CD4-positive, alpha-beta T cell (primary cell): ENCODE results near the gene SPIN1. TPM values are rescaled to one million over a fixed set of nuclear protein-coding genes. Genes with fewer than 3 reads are reported as not detected.

Experiments
- ATAC-seq: fragments of 200-7000 bp; cut with Tn5 transposase; one replicate; pipeline ENCODE4 v1.10.0; 2022; ENCODE audit warnings: mild to moderate bottlenecking; ENCODE audit not compliant: poor library complexity
- CTCF ChIA-PET: fragments of 350-600 bp; sonication (Branson Sonifier 250); formaldehyde crosslinking; loops from one replicate; lab custom pipeline; 2021; ENCODE audit warnings: antibody characterized with exemption, inconsistent platforms; lab: Charles Lee
- POLR2A ChIA-PET: fragments of 350-600 bp; sonication (Branson Sonifier 250); formaldehyde crosslinking; loops from one replicate; lab custom pipeline; 2021; ENCODE audit warnings: antibody characterized with exemption, inconsistent platforms; lab: Charles Lee
- DNase-seq, 14 experiments: peaks; one replicate each; pipeline ENCODE4 v3.0.0-alpha.2; 2013 to 2020; ENCODE audit warnings: mixed read lengths in 2 of 14
- H3K27ac ChIP-seq, 2 donors: one replicate each; pipeline versions ENCODE4 v1.5.1 to v1.7.0; 2013; ENCODE audit warnings: low read length in 2 of 2, low read depth in 1 of 2, mild to moderate bottlenecking in 1 of 2
- H3K27me3 ChIP-seq, 2 experiments: 1 replicate in 1 of 2; 2 replicates in 1 of 2; pipeline versions ENCODE4 v1.6.1 to v1.7.0; 2013; ENCODE audit warnings: low read length in 2 of 2, control low read depth in 1 of 2, mild to moderate bottlenecking in 1 of 2, moderate library complexity in 1 of 2; ENCODE audit not compliant: insufficient read depth in 2 of 2, control insufficient read depth in 1 of 2
- H3K36me3 ChIP-seq: one replicate; pipeline ENCODE4 v1.6.1; 2013; ENCODE audit warnings: low read length, control low read depth; ENCODE audit not compliant: insufficient read depth
- H3K4me1 ChIP-seq: one replicate; pipeline ENCODE4 v1.6.1; 2013; ENCODE audit warnings: low read length, control low read depth; ENCODE audit not compliant: insufficient read depth
- H3K4me3 ChIP-seq: one replicate; pipeline ENCODE4 v1.5.1; 2013; ENCODE audit warnings: mild to moderate bottlenecking, low read length, moderate library complexity
- H3K9me3 ChIP-seq, 2 experiments: 1 replicate in 1 of 2; 2 replicates in 1 of 2; pipeline versions ENCODE4 v1.6.1 to v1.7.0; 2013; ENCODE audit warnings: low read length in 2 of 2, mild to moderate bottlenecking in 2 of 2, control low read depth in 1 of 2, moderate library complexity in 1 of 2; ENCODE audit not compliant: control insufficient read depth in 1 of 2, insufficient read depth in 1 of 2
- H3K27ac Mint-ChIP-seq: one replicate; pipeline ENCODE4 v1.8.0; 2020; ENCODE audit warnings: mixed read lengths
- H3K27me3 Mint-ChIP-seq: one replicate; pipeline ENCODE4 v1.8.0; 2021; ENCODE audit warnings: mixed read lengths
- H3K36me3 Mint-ChIP-seq: one replicate; pipeline ENCODE4 v1.8.0; 2021; ENCODE audit warnings: low read depth, mixed read lengths
- H3K4me1 Mint-ChIP-seq: one replicate; pipeline ENCODE4 v1.8.0; 2021; ENCODE audit warnings: low read depth, mixed read lengths
- H3K4me3 Mint-ChIP-seq: one replicate; pipeline ENCODE4 v1.8.0; 2020; ENCODE audit warnings: mild to moderate bottlenecking, mixed read lengths
- H3K9me3 Mint-ChIP-seq: one replicate; pipeline ENCODE4 v1.8.0; 2020; ENCODE audit warnings: mixed read lengths
- CTCF ChIP-seq: fragments of 200-600 bp; IDR thresholded peaks from one replicate; pipeline ENCODE4 v1.8.0; 2022; ENCODE audit warnings: antibody characterized with exemption, mild to moderate bottlenecking
- intact Hi-C, 2 experiments: fragments of 100-400 bp; cut with DNase I in 1 of 2; cut with micrococcal nuclease in 1 of 2; formaldehyde crosslinking; loops; one replicate each; pipeline versions ENCODE4 v1.15.1 to v1.9.0; 2023 to 2025; cut with DNase I, micrococcal nuclease
- total RNA-seq, 174 experiments: library from RNA in 2 of 174; stranded (reverse) in 2 of 174; gene quantifications; one replicate each; pipeline ENCODE4 v1.2.3 and lab custom pipeline; 2021 to 2026

SPIN1 gene
- total RNA-seq, 2 experiments from 2014 or later = 27.7 to 30.3 TPM

DNA sequence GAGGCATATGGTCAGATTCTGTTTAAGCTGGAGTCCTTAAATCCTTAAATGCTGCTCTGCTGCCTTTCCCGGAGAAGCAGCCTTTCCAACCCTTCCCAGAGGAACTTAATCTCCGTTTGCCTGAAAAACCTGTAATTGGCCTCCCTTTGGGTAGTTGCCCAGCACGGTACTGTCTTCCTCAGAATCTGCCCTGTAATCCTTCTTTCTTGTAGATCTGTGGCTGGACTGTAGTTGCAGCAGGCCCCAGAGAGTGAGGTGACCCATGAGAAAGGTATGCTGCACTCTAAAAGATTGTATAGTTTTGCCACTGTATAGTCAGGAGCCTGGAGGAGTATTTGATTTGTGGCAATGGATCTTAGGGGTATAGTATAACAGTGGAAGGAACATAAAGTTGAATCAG, 11.7 kb downstream of the SPIN1 start:
- H3K9me3 Mint-ChIP-seq = no peaks in the 10 kb centered on the region
- intact Hi-C loops = no loop called here
- Histone ChIP-seq H3K27me3 (no peaks in the 10 kb centered on the region), H3K36me3 (peaks cover 6% of the 10 kb centered on the region), H3K9me3 (no peaks in the 10 kb centered on the region), H3K4me1 (peaks cover 2% of the 10 kb centered on the region), H3K27ac (no peak overlapping the region), H3K4me3 (no peak overlapping the region)
- H3K4me3 Mint-ChIP-seq = no peak overlapping the region
- peaks cover 50% of the 10 kb centered on the region for H3K4me1 Mint-ChIP-seq
- no peak for TF ChIP-seq CTCF
- ATAC-seq (no peak), DNase-seq (no peak)
- no peaks in the 10 kb centered on the region for H3K27me3 Mint-ChIP-seq
- POLR2A ChIA-PET = no interaction called here
- no peak overlapping the region for H3K27ac Mint-ChIP-seq
- peaks cover 28% of the 10 kb centered on the region for H3K36me3 Mint-ChIP-seq
- CTCF ChIA-PET = no interaction called here

GRCh38 chr9:88403340-88403739, 15.1 kb downstream of the SPIN1 start:
- Mint-ChIP-seq H3K36me3 (peaks cover 32% of the 10 kb centered on the region), H3K27ac (no peak overlapping the region), H3K4me1 (peaks cover 36% of the 10 kb centered on the region), H3K27me3 (no peaks in the 10 kb centered on the region), H3K9me3 (no peaks in the 10 kb centered on the region), H3K4me3 (no peak overlapping the region)
- ChIA-PET POLR2A (no interaction called here), CTCF (no interaction called here)
- Histone ChIP-seq H3K4me3 (no peak overlapping the region), H3K27ac (no peak overlapping the region), H3K36me3 (peaks cover 6% of the 10 kb centered on the region), H3K27me3 (no peaks in the 10 kb centered on the region), H3K9me3 (no peaks in the 10 kb centered on the region), H3K4me1 (peaks cover 2% of the 10 kb centered on the region)
- DNase-seq (no peak), ATAC-seq (no peak)
- no peak for TF ChIP-seq CTCF
- intact Hi-C loops = no loop called here

DNA sequence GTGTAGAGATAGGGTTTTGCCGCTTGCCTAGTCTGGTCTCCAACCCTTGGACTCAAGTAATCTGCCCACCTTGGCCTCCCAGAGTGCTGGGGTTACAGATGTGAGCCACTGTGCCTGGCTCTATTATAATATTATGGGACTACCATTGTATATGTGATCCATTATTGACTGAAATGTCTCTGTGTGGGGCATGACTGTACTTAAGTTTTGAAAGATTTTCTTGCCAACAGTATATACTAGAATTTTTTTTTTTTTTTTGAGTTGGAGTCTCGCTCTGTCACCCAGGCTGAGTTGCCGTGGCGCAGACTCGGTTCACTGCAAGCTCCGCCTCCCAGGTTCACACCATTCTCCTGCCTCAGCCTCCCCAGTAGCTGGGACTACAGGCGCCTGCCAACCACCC, 17.8 kb downstream of the SPIN1 start:
- intact Hi-C loops = no loop called here
- CTCF ChIA-PET = no interaction called here

More for the DNA sequence above, 17.8 kb downstream of the SPIN1 start:
- TF ChIP-seq CTCF = no peak
- H3K4me3 Mint-ChIP-seq = no peak overlapping the region
- Histone ChIP-seq H3K4me1 (no peaks in the 10 kb centered on the region), H3K27me3 (no peaks in the 10 kb centered on the region), H3K27ac (no peak overlapping the region), H3K36me3 (no peaks in the 10 kb centered on the region), H3K4me3 (no peak overlapping the region), H3K9me3 (peaks cover 0 to 4% of the 10 kb centered on the region in 2 experiments)
- peaks cover 5% of the 10 kb centered on the region for H3K9me3 Mint-ChIP-seq
- DNase-seq (no peak), ATAC-seq (no peak)
- peaks cover 37% of the 10 kb centered on the region for H3K4me1 Mint-ChIP-seq
- H3K27ac Mint-ChIP-seq = no peak overlapping the region
- peaks cover 30% of the 10 kb centered on the region for H3K36me3 Mint-ChIP-seq
- H3K27me3 Mint-ChIP-seq = no peaks in the 10 kb centered on the region
- POLR2A ChIA-PET = no interaction called here
